NT2/D1 (cell line): ENCODE data around the gene KCNJ10.

Experiments used
- SUZ12 ChIP-seq: IDR thresholded peaks from 2 replicates; pipeline ENCODE4 v1.6.1; 2011; ENCODE audit not compliant: insufficient read length, insufficient read depth; ENCODE audit errors: extremely low read depth
- YY1 ChIP-seq: IDR thresholded peaks from 2 replicates; pipeline ENCODE4 v1.6.1; 2011; ENCODE audit not compliant: insufficient read length, insufficient read depth
- ZNF274 ChIP-seq: IDR thresholded peaks from 2 replicates; pipeline ENCODE4 v1.6.1; 2011; ENCODE audit warnings: mild to moderate bottlenecking, low read depth, low read length

DNA sequence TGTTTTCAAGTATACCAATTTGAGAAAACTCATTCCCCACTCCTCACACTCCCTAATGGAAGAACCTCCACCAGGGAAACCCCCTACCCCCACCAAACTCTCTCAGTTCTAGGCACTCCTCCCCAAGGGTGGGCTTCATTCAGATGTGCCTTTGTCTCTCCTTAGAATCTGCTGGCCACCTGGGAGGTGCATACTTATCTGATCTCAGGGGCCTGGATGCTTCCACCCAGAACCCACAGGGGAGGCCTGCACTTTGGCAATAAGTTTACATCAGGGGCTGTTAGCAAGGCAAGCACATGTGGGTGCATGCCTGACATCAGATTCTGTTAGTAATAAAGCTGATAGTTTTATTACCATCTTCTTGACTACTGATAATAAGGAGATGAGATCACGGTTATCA, 83.4 kb downstream of the KCNJ10 start:
- TF ChIP-seq SUZ12 (no peak), ZNF274 (no peak), YY1 (no peak)
